Suprapubic skin (tissue), 4 donors: ENCODE results near the gene SPTB. TPM values are rescaled to one million over a fixed set of nuclear protein-coding genes. Genes with fewer than 3 reads are reported as not detected.

Source experiments
- DNase-seq, 2 donors: peaks; one replicate each; pipeline ENCODE4 v3.0.0-alpha.2; 2019; ENCODE audit warnings: low spot score in 2 of 2
- H3K27ac ChIP-seq: fragments of 200-600 bp; sonication (generic); one replicate; pipeline ENCODE4 v1.5.1; 2019
- H3K27me3 ChIP-seq: fragments of 200-600 bp; sonication (generic); one replicate; pipeline ENCODE4 v1.5.1; 2019
- H3K36me3 ChIP-seq: fragments of 200-600 bp; sonication (generic); one replicate; pipeline ENCODE4 v1.5.1; 2019
- H3K4me1 ChIP-seq: fragments of 200-600 bp; sonication (generic); one replicate; pipeline ENCODE4 v1.5.1; 2019
- H3K4me3 ChIP-seq: fragments of 200-600 bp; sonication (generic); one replicate; pipeline ENCODE4 v1.5.1; 2019; ENCODE audit warnings: mild to moderate bottlenecking
- H3K9me3 ChIP-seq: fragments of 200-600 bp; sonication (generic); one replicate; pipeline ENCODE4 v1.5.1; 2019
- EP300 ChIP-seq: sonication (generic); formaldehyde crosslinking; IDR thresholded peaks from one replicate; pipeline ENCODE4 v1.6.1; 2017; ENCODE audit warnings: antibody characterized with exemption
- POLR2A ChIP-seq, 2 donors: fragments of 450-650 bp; IDR thresholded peaks; one replicate each; pipeline ENCODE4 v1.6.1; 2017; ENCODE audit warnings: antibody characterized with exemption in 2 of 2, mild to moderate bottlenecking in 2 of 2, moderate library complexity in 2 of 2
- POLR2AphosphoS5 ChIP-seq, 3 donors: sonication (generic); formaldehyde crosslinking; IDR thresholded peaks; one replicate each; pipeline ENCODE4 v1.6.1; 2017; ENCODE audit warnings: antibody characterized with exemption in 3 of 3
- WGBS: methylation state at CpG from one replicate; pipeline ENCODE4 v1.1.5; 2018; 5-methylcytosine and 5-hydroxymethylcytosine counted together
- total RNA-seq, 4 donors: library from RNA; depleted of rRNA; stranded (reverse); fragments of >200 nt; gene quantifications; one replicate each; pipeline ENCODE4 v1.1.0, GENCODE V29; 2016
- TF ChIP-seq, protein P1 (sequence below), 2 donors: fragments of 200-600 bp in 1 of 2; fragments of 450-650 bp in 1 of 2; sonication (generic) in 1 of 2; IDR thresholded peaks; one replicate each; pipeline ENCODE4 v1.5.1; 2016 to 2019; ENCODE audit warnings: antibody characterized with exemption in 2 of 2, mild to moderate bottlenecking in 1 of 2, moderate library complexity in 1 of 2

The SPTB gene
- total RNA-seq, 4 donors from 2014 or later, result 0.44 to 2.4 (median 0.54) TPM

GRCh38 chr14:64788706-64789105 is 91.0 kb downstream of the SPTB start:
- no peak overlapping the region for H3K27ac ChIP-seq
- H3K4me1 ChIP-seq, result no peaks in the 10 kb centered on the region
- DNase-seq, result no peak
- no peaks in the 10 kb centered on the region for H3K27me3 ChIP-seq
- H3K9me3 ChIP-seq, result no peaks in the 10 kb centered on the region
- 17% methylated on average over 1 of the region's 1 CpG for WGBS
- TF ChIP-seq POLR2AphosphoS5 (IDR thresholded peaks at IDR 0.05), result no peak
- TF ChIP-seq, protein P1, sequence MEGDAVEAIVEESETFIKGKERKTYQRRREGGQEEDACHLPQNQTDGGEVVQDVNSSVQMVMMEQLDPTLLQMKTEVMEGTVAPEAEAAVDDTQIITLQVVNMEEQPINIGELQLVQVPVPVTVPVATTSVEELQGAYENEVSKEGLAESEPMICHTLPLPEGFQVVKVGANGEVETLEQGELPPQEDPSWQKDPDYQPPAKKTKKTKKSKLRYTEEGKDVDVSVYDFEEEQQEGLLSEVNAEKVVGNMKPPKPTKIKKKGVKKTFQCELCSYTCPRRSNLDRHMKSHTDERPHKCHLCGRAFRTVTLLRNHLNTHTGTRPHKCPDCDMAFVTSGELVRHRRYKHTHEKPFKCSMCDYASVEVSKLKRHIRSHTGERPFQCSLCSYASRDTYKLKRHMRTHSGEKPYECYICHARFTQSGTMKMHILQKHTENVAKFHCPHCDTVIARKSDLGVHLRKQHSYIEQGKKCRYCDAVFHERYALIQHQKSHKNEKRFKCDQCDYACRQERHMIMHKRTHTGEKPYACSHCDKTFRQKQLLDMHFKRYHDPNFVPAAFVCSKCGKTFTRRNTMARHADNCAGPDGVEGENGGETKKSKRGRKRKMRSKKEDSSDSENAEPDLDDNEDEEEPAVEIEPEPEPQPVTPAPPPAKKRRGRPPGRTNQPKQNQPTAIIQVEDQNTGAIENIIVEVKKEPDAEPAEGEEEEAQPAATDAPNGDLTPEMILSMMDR (IDR thresholded peaks at IDR 0.05), result no peak
- no peak for TF ChIP-seq POLR2A (IDR thresholded peaks at IDR 0.05)
- no peak for TF ChIP-seq EP300
- no peaks in the 10 kb centered on the region for H3K36me3 ChIP-seq
- H3K4me3 ChIP-seq, result no peak overlapping the region

DNA sequence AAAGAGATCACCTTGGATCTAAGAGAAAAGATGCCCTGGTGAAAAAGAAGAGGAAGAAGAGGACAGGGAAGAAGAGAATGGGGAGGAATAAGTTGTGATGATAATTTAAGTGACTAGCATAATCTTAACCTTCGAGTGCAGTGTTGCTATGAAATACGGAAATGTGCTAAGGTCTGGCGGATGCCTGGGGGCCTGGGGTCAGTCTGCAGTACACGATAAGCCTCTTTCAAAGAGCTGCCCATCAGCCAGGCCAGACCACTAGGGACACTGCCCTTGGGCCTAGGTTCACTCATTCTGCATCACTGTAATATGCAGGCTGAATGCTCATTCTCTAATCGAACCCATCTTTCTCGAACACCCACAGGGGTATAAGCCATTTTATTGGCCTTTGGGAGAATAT is 92.1 kb downstream of the SPTB start:
- Histone ChIP-seq H3K4me3 (no peak overlapping the region), H3K36me3 (no peaks in the 10 kb centered on the region), H3K27me3 (no peaks in the 10 kb centered on the region), H3K4me1 (no peaks in the 10 kb centered on the region), H3K27ac (no peak overlapping the region), H3K9me3 (no peaks in the 10 kb centered on the region)
- DNase-seq, result no peak
- TF ChIP-seq, protein P1 (IDR thresholded peaks at IDR 0.05), result no peak
- TF ChIP-seq EP300 (no peak), POLR2A (IDR thresholded peaks at IDR 0.05) (no peak), POLR2AphosphoS5 (IDR thresholded peaks at IDR 0.05) (no peak)
- WGBS, result 96% methylated on average over 6 of the region's 6 CpGs

- no peaks in the 10 kb centered on the region for H3K4me1 ChIP-seq
- DNase-seq, result no peak
- no peak overlapping the region for H3K27ac ChIP-seq
- no peak overlapping the region for H3K4me3 ChIP-seq
- no peaks in the 10 kb centered on the region for H3K36me3 ChIP-seq
- TF ChIP-seq EP300 (no peak), POLR2A (IDR thresholded peaks at IDR 0.05) (no peak), POLR2AphosphoS5 (IDR thresholded peaks at IDR 0.05) (no peak)
- TF ChIP-seq, protein P1 (IDR thresholded peaks at IDR 0.05), result no peak
- H3K9me3 ChIP-seq, result no peaks in the 10 kb centered on the region
- H3K27me3 ChIP-seq, result no peaks in the 10 kb centered on the region
- WGBS, result 83% methylated on average over 24 of the region's 24 CpGs
These were observed 93.2 kb downstream of the SPTB start for GRCh38 chr14:64786296-64787149.

DNA sequence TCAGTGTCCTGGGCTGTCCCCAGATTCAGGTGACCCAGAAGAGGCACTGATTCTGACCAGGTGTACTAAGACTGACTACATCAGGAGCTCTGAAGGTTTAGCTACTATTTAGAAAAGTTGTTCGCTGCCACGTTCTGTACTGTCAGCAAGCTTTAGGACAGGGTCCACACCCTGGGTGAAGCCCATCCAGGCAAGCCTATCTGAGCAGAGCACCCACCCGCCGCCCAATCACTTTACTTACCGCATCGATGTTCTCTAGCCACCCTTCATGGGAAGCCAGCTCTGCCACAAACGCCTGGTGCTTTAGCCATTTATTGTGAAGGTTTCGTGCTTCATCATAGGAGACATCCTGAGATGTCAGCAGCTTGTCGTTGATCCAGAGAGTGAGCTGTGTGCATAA is 95.7 kb downstream of the SPTB start:
- no peak overlapping the region for H3K4me3 ChIP-seq
- no peaks in the 10 kb centered on the region for H3K36me3 ChIP-seq
- H3K9me3 ChIP-seq, result no peaks in the 10 kb centered on the region
- no peaks in the 10 kb centered on the region for H3K4me1 ChIP-seq
- DNase-seq, result no peak
- no peak for TF ChIP-seq EP300
- TF ChIP-seq POLR2A (IDR thresholded peaks at IDR 0.05), result no peak
- TF ChIP-seq, protein P1 (IDR thresholded peaks at IDR 0.05), result no peak
- no peak overlapping the region for H3K27ac ChIP-seq
- WGBS, result 98% methylated on average over 9 of the region's 9 CpGs
- no peaks in the 10 kb centered on the region for H3K27me3 ChIP-seq

GRCh38 chr14:64782196-64782595 is 97.5 kb downstream of the SPTB start:
- WGBS, result 90% methylated on average over 11 of the region's 11 CpGs
- no peak overlapping the region for H3K4me3 ChIP-seq
- H3K27ac ChIP-seq, result no peak overlapping the region
- H3K4me1 ChIP-seq, result no peaks in the 10 kb centered on the region
- no peak for DNase-seq
- no peaks in the 10 kb centered on the region for H3K36me3 ChIP-seq
- TF ChIP-seq, protein P1 (IDR thresholded peaks at IDR 0.05), result no peak
- TF ChIP-seq POLR2AphosphoS5 (IDR thresholded peaks at IDR 0.05), result no peak
- no peak for TF ChIP-seq EP300
- no peak for TF ChIP-seq POLR2A (IDR thresholded peaks at IDR 0.05)
- H3K27me3 ChIP-seq, result no peaks in the 10 kb centered on the region
- no peaks in the 10 kb centered on the region for H3K9me3 ChIP-seq
